HG03575 (cell line): ENCODE data around the gene GSC.
"Not testable (repeated sequence)": the region's sequence is repeated elsewhere in the genome, so short reads cannot be mapped to it uniquely, and the experiment has no call there.

Experiments
- ATAC-seq: cut with Tn5 transposase; IDR thresholded peaks from one replicate; pipeline ENCODE4 v1.9.1; 2021; ENCODE audit not compliant: unreplicated experiment, insufficient number of reproducible peaks, low FRiP score; ENCODE audit errors: extremely low read depth

Gene GSC

DNA sequence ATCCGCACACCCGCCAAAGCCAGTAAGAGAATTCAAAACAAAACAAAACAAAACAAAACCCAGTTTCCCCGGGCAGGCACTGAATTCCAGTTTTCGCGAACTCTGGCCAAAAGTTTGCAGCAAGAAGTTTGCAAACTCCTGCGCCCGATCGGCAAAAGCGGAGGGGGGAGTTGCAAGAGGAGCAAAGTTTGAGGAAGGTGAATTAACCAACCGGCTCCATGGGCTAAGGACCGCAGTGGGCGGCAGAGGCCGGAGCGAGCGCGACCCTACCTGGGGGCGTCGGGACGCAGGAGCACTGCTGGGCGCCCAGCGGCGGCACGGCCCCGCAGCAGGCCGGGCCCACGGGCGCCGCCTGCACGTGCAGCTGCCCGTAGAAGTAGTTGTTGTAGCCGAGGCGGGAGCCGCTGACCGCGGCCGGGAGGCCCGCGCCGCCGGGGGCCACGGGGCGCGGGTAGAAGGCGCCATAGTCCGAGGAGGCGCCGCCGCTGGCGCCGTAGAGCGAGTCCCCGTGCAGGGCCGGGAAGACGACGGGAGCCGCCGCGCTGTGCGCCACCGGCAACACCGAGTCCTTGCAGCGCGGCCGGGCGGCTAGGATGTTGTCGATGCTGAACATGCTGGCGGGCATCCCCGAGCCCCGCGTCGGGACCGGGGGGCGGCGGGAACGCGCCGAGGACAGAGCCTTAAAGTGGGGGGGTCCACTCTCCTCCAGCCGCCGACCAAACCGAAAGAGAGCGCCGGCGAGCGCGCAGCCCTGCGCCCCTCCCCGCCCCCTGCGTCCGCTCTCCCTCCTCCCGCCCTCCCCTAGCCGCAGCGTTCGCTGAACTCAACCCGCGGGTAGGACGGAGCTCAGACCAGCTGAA is at the start of gene GSC:
Gene GSC, minus strand, starts transcription at position 723 of the 860 bp plus-strand sequence. Its CDS starts 98 bp downstream, at position 625.
- no peak for ATAC-seq

DNA sequence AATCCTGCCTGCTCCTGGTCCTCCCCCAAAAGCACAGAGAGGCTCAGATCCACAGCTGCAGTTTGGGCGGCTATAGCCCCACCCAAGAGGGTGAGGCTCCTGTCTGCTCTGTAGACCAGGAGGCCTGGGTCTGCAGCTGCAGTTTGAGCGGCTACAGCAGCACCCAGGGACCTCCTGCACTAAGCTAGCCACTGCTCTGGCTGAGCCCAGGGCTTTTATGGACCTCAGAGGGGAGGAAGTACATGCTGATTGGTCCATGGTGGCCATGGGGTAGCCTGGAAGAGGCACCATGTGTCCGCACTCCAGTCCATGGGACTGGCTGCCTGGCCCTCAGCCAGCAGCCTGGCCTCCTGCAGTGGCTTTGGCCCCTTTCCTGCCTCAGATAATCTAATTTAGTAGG is 49.6 kb upstream of the GSC start:
- ATAC-seq, result no peak

DNA sequence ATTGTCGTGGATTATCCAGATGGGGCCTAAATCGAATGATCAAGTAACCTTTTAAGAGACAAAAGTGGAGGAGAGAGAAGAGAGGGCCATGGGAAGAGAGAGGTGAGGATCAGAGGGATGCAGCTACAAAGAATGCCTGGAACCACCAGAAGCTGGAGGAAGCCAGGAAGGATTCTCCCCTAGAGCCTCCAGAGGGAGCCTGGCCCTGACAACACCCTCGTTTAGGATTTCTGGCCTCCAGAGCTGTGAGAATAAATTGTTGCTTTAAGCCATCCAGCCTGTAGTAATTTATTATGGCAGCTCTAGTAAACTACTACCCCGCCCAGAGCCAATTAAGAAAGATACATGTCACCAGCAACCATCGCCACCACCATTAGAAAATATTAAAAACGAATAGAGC is 46.2 kb upstream of the GSC start:
- ATAC-seq, result no peak

DNA sequence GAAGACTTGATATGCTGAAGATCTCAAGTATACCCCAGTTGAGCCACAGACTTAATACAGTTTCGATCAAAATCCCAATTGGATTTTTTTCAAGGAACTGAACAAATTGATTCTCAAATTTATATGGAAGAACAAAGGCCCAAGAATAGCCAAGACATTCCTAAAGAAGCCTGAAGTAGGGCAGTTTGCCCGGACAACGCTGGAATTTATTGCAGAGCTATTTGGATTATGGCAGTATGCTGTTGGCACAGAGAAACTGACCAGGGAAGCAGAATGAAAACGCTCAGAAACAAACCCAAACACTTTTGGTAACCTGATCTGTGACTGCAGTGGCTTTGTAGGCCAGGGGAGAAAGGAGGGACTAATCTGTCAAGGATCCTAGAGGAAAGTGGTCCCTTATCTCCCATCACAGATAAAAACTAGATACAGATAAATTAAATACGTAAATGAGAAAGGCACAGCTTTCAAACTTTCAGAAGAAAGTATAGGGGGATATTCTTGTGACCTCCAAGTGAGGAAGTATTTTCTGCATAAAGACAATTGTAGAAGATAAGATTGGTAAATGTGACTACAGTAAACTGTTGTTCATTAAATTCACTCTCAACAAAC is 35.9 kb upstream of the GSC start:
- no peak for ATAC-seq

- no peak for ATAC-seq
Measured at GRCh38 chr14:94801225-94801624, 31.3 kb upstream of the GSC start.

- ATAC-seq, result not testable (repeated sequence)
Measured at GRCh38 chr14:94800764-94801163, 30.9 kb upstream of the GSC start.

DNA sequence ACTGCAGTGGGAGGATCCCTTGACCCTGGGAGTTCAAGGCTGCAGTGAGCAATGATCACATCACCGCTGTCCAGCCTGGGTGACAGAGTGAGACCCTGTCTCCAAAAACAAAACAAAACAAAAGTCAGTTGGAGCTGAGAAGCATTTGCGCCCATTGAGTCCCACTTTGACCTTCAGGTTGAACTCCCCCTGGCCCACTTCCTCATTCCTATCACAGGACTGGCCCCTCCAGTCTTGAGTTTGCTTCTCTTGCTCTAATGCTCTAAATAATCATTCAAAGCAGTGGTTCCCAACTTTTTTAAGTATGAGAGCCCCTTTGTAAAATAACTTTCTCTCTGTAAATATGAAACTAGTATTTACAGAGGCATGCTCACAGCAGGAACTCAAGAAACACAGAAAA is 28.0 kb upstream of the GSC start:
- no peak for ATAC-seq

- ATAC-seq, result no peak
Measured at GRCh38 chr14:94796278-94796677, 26.4 kb upstream of the GSC start.

DNA sequence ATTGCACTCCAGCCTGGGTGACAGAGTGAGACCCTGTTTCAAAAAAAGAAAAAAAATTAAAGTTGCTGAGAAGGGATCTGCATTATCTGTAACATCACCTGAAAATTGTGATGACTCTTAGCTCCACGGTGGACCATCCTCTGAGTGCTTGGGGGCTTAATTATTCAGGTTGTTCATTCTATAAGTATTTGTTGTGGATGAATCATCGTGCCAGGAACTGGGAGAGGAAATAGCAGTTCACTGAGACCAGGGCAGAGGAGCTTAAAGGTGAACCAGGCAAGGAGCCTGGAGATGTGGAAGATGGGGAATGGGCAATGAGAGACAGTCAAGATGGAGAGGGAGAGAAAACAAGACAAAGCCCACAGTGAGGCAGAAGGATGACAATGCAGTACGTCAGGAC is 25.5 kb upstream of the GSC start:
- no peak for ATAC-seq

GRCh38 chr14:94793901-94794300 is 24.0 kb upstream of the GSC start:
- ATAC-seq, result no peak

DNA sequence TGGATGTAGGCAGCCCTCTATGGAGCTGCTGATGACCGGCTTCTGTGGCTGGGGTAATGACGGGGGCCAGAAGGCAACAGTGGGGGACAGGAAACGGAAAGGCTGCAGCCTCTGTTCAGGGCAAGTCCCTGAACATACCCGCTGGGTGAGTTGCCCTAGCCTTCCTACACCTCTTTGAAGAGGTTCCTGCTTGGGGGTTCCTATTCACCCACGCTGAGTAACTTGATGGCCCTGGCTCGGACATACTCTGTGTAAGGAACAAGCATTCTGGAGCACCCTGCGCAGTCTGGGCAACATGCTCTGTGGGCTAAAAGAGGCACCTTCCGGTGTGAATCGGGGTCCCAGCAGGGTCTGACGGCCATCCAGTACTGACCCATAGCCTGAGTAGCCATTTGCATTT is 17.7 kb upstream of the GSC start:
- no peak for ATAC-seq

DNA sequence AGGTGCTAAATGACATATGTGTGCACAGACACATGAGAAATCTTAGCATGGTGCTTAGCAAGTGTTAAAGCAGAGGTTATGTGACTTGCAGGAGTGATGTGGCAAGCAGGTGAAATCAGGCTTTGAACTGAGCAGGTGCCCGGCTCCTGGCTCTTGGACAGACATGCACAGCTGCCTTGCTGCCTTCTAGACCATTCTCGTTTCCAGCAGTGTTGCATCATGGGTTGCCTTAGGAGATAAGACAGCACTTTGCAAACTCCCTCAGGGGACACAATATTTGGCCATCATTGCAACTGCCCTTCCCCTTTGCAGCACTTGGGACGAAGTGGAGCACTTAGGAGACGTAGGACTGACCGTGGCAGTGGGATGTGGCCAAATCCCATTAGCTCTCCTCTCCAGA is 17.2 kb upstream of the GSC start:
- ATAC-seq, result no peak

GRCh38 chr14:94780536-94781399 is 10.9 kb upstream of the GSC start:
- ATAC-seq, result no peak

- ATAC-seq, result no peak
Measured at GRCh38 chr14:94779713-94780112, 9.8 kb upstream of the GSC start.

GRCh38 chr14:94775871-94776210 is 5.9 kb upstream of the GSC start:
- ATAC-seq, result no peak

GRCh38 chr14:94775091-94775870 is 5.4 kb upstream of the GSC start:
- ATAC-seq, result no peak

- no peak for ATAC-seq
Measured at GRCh38 chr14:94774344-94775090, 4.6 kb upstream of the GSC start.

- no peak for ATAC-seq
Measured at GRCh38 chr14:94773655-94774343, 3.9 kb upstream of the GSC start.
